ENCODE measurements around the gene EHMT1. TPM values are rescaled to one million over a fixed set of nuclear protein-coding genes. Genes with fewer than 3 reads are reported as not detected.

The EHMT1 gene
- polyA plus RNA-seq, 2 donors, result 26.6 to 42.3 TPM

- WGBS, 2 donors, result 85 to 90% methylated on average over 5 of the region's 5 CpGs
- no peak overlapping the region for H3K4me3 ChIP-seq (ENCODE audit: low read depth in 1 of 2, low read length in 2 of 2)
- no peaks in the 10 kb centered on the region for H3K9me3 ChIP-seq (ENCODE audit: control insufficient read depth in 2 of 2, insufficient read depth in 1 of 2, low read depth in 1 of 2, low read length in 1 of 2)
- H3K4me1 ChIP-seq (ENCODE audit: control insufficient read depth in 2 of 2, insufficient read depth in 2 of 2, low read length in 1 of 2), result peaks cover 4 to 11% of the 10 kb centered on the region in 2 donors
- no peaks in the 10 kb centered on the region for H3K27me3 ChIP-seq (ENCODE audit: control insufficient read depth in 1 of 2, insufficient read depth in 2 of 2, low read length in 2 of 2)
- H3K36me3 ChIP-seq (ENCODE audit: control insufficient read depth in 2 of 2, insufficient read depth in 2 of 2, low read length in 1 of 2), result peaks cover 0 to 4% of the 10 kb centered on the region in 2 donors
- no peak overlapping the region for H3K27ac ChIP-seq (ENCODE audit: low read depth in 2 of 2, low read length in 1 of 2)
Observed at GRCh38 chr9:137674976-137675320, 56.1 kb downstream of the EHMT1 start.

DNA sequence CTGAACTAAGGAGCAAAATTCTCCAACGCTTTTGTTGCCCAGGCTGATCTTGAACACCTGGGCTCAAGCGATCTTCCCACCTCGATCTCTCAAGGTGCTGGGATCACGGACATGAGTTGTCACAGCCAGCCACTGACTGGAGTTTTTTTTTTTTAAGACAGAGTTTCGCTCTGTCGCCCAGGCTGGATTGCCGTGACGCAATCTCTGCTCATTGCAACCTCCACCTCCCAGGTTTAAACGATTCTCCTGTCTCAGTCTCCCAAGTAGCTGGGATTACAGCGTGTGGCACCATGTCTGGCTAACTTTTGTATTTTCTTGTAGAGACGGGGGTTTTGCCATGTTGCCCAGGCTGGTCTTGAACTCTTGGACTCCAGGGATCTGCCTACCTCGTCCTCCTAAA lies 58.2 kb downstream of the EHMT1 start:
- peaks cover 3% of the 10 kb centered on the region in 2 donors for H3K4me1 ChIP-seq (ENCODE audit: control insufficient read depth in 2 of 2, insufficient read depth in 2 of 2, low read length in 1 of 2)

DNA sequence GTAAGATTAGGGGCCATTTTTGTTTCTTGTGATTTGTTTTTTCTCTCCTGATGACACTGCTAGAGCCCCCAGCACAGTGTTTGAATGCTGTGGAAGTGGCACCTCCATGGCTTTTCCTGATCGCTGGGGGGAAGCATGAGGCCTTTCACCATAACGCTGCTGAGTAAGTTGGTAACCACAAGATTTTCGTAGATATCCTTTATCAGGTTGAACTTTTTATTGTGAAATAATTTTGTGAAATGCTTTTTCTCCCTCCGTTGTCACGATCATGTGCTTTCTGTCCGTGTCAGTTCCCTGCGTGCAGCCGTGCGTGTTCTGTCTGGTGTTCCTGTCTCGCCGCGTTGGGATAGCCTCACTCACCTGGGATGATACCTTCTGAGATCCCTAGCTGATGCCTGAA lies 59.4 kb downstream of the EHMT1 start:
- H3K4me1 ChIP-seq (ENCODE audit: control insufficient read depth in 2 of 2, insufficient read depth in 2 of 2, low read length in 1 of 2), result peaks cover 3% of the 10 kb centered on the region in 2 donors

More for the DNA sequence above, 58.2 kb downstream of the EHMT1 start:
- Histone ChIP-seq H3K36me3 (ENCODE audit: control insufficient read depth in 2 of 2, insufficient read depth in 2 of 2, low read length in 1 of 2) (peaks cover 0 to 4% of the 10 kb centered on the region in 2 donors), H3K9me3 (ENCODE audit: control insufficient read depth in 2 of 2, insufficient read depth in 1 of 2, low read depth in 1 of 2, low read length in 1 of 2) (no peaks in the 10 kb centered on the region), H3K4me3 (ENCODE audit: low read depth in 1 of 2, low read length in 2 of 2) (no peak overlapping the region), H3K27ac (ENCODE audit: low read depth in 2 of 2, low read length in 1 of 2) (no peak overlapping the region), H3K27me3 (ENCODE audit: control insufficient read depth in 1 of 2, insufficient read depth in 2 of 2, low read length in 2 of 2) (no peaks in the 10 kb centered on the region)
- WGBS, 2 donors, result 95 to 96% methylated on average over 12 of the region's 12 CpGs

DNA sequence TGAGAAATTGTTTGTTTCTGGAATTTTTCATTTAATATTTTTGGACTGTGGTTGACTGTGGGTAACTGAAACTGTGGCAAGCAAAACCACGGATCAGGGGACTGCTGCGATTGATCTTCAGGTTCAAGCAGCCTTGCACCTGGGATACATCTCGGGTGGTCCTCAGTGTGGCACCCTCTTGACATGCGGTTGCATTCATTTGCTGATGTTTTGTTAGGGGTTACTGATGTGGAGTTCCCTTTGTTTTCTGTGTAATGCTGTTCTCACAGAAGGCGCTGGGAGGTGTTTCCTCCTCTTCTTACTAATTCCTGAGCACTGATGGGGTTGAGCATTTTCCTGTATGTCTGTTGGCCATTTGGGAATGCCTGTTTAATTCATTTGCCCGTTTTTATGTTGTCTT lies 60.4 kb downstream of the EHMT1 start:
- Histone ChIP-seq H3K36me3 (ENCODE audit: control insufficient read depth in 2 of 2, insufficient read depth in 2 of 2, low read length in 1 of 2) (peaks cover 0 to 8% of the 10 kb centered on the region in 2 donors), H3K4me1 (ENCODE audit: control insufficient read depth in 2 of 2, insufficient read depth in 2 of 2, low read length in 1 of 2) (peaks cover 0 to 3% of the 10 kb centered on the region in 2 donors), H3K27ac (ENCODE audit: low read depth in 2 of 2, low read length in 1 of 2) (no peak overlapping the region), H3K9me3 (ENCODE audit: control insufficient read depth in 2 of 2, insufficient read depth in 1 of 2, low read depth in 1 of 2, low read length in 1 of 2) (no peaks in the 10 kb centered on the region), H3K27me3 (ENCODE audit: control insufficient read depth in 1 of 2, insufficient read depth in 2 of 2, low read length in 2 of 2) (no peaks in the 10 kb centered on the region), H3K4me3 (ENCODE audit: low read depth in 1 of 2, low read length in 2 of 2) (no peak overlapping the region)
- WGBS, 2 donors, result 61 to 65% methylated on average over 6 of the region's 6 CpGs

More for the DNA sequence above, 59.4 kb downstream of the EHMT1 start:
- 91 to 92% methylated on average over 12 of the region's 12 CpGs for WGBS, 2 donors
- peaks cover 0 to 8% of the 10 kb centered on the region in 2 donors for H3K36me3 ChIP-seq (ENCODE audit: control insufficient read depth in 2 of 2, insufficient read depth in 2 of 2, low read length in 1 of 2)
- no peaks in the 10 kb centered on the region for H3K27me3 ChIP-seq (ENCODE audit: control insufficient read depth in 1 of 2, insufficient read depth in 2 of 2, low read length in 2 of 2)
- H3K4me3 ChIP-seq (ENCODE audit: low read depth in 1 of 2, low read length in 2 of 2), result no peak overlapping the region
- H3K27ac ChIP-seq (ENCODE audit: low read depth in 2 of 2, low read length in 1 of 2), result no peak overlapping the region
- no peaks in the 10 kb centered on the region for H3K9me3 ChIP-seq (ENCODE audit: control insufficient read depth in 2 of 2, insufficient read depth in 1 of 2, low read depth in 1 of 2, low read length in 1 of 2)

DNA sequence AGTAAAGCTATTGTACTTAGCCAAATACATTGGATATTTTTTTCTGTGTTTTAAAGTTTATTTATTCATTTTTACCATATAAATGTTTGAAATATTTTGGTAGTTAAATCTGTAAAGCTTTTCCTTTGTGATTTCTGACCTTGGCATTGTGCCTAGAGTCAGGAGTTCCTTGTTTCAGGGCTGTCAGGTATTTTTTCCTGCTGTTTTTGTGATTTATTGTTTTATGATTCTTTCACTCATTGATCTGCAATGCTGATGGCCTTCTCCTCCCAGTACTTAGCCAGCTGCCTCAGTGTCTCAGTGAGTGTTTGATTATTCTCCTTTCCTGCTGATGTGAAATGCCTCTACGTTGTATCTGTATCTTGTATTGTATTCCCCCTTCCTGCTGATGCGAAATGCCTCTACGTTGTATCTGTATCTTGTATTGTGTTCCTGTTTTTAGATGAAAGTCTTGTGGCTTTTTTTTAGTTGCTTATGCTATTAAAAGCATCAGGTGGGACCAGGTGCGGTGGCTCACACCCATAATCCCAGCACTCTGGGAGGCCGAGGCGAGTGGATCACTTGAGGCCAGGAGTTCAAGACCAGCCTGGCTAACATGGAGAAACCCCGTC lies 61.0 kb downstream of the EHMT1 start:
- no peak overlapping the region for H3K4me3 ChIP-seq (ENCODE audit: low read depth in 1 of 2, low read length in 2 of 2)
- peaks cover 0 to 8% of the 10 kb centered on the region in 2 donors for H3K36me3 ChIP-seq (ENCODE audit: control insufficient read depth in 2 of 2, insufficient read depth in 2 of 2, low read length in 1 of 2)
- peaks cover 0 to 3% of the 10 kb centered on the region in 2 donors for H3K4me1 ChIP-seq (ENCODE audit: control insufficient read depth in 2 of 2, insufficient read depth in 2 of 2, low read length in 1 of 2)
- 66 to 90% methylated on average over 7 of the region's 7 CpGs for WGBS, 2 donors
- H3K27me3 ChIP-seq (ENCODE audit: control insufficient read depth in 1 of 2, insufficient read depth in 2 of 2, low read length in 2 of 2), result no peaks in the 10 kb centered on the region
- no peaks in the 10 kb centered on the region for H3K9me3 ChIP-seq (ENCODE audit: control insufficient read depth in 2 of 2, insufficient read depth in 1 of 2, low read depth in 1 of 2, low read length in 1 of 2)
- no peak overlapping the region for H3K27ac ChIP-seq (ENCODE audit: low read depth in 2 of 2, low read length in 1 of 2)

DNA sequence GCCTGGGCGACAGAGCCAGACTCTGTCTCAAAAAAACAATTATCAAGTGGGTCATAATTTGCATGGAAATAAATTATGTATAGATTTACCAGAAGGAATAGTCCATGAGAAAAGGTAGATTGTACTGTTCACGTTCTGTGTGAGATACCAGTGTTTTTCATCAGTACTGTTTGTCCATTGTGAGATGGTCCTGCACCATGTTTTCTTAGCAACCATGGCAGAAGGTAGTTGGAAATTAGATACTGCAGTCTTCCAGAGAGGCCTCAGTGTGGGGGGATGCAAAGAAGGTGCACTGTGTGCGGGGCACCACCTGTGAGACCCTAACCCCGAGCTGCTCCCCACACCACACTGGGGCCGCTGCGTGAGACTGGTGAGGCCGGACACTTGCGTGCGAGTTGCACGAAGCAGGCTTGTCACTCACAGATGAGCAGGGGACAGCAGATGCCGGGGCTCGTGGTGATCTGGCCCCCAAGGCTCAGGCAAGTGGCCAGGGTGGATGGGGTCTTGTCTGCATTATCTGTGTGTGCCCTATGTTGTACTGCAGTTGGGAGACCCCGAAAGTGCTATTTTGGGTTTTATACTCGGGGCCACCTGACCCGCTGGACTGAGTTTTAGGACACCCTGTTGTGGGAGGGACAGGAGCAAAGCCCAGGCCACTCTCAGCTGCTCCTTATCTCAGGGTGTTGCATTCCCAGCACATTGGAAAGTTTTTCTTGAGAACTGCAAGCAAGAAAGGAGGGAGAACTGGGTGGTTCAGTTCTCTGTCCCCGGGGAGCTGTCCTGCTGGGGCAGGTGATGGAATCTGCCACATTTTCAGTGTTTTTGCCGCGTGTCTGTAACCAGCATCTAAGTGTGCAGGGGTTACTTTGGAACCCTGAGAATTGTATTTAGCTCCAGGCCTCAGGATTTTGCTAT lies 61.9 kb downstream of the EHMT1 start:
- Histone ChIP-seq H3K4me3 (ENCODE audit: low read depth in 1 of 2, low read length in 2 of 2) (no peak overlapping the region), H3K36me3 (ENCODE audit: control insufficient read depth in 2 of 2, insufficient read depth in 2 of 2, low read length in 1 of 2) (peaks cover 0 to 8% of the 10 kb centered on the region in 2 donors), H3K27ac (ENCODE audit: low read depth in 2 of 2, low read length in 1 of 2) (no peak overlapping the region), H3K27me3 (ENCODE audit: control insufficient read depth in 1 of 2, insufficient read depth in 2 of 2, low read length in 2 of 2) (no peaks in the 10 kb centered on the region), H3K9me3 (ENCODE audit: control insufficient read depth in 2 of 2, insufficient read depth in 1 of 2, low read depth in 1 of 2, low read length in 1 of 2) (no peaks in the 10 kb centered on the region), H3K4me1 (ENCODE audit: control insufficient read depth in 2 of 2, insufficient read depth in 2 of 2, low read length in 1 of 2) (peaks cover 0 to 3% of the 10 kb centered on the region in 2 donors)
- WGBS, 2 donors, result 78 to 85% methylated on average over 18 of the region's 18 CpGs

DNA sequence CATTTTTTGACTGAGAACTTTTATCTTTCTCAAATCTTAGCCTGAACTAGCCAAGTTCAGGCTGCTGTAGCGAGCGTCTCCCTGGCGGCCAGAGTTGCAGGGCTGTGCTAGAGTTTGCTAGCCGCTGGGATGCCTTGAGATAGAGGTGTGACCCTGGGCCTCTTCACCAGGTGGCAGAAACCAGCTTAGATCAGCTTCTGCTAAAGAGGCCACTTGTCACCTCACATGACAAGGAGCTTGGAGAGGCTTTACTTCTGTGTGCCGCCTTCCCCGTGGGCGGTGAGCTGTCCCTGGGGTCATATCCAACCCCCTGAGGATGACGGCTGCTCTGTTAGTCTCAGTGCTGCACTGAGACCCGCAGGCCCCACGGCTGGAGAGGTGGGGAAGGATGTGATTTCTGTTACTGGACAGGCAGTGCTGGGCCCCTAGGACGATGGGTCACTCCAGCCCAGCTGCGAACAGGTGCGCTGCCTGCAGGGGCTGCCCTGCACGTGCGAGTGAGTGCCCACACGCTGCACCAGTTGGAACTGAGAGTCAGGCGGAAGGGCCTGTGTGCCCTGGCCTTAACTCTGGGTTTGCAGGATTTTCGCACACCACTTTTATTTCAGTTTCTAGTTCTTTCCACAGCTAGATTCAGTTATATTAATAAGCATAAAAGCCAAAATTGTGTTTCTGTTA lies 63.8 kb downstream of the EHMT1 start:
- WGBS, 2 donors, result 80 to 86% methylated on average over 18 of the region's 18 CpGs
- H3K9me3 ChIP-seq (ENCODE audit: control insufficient read depth in 2 of 2, insufficient read depth in 1 of 2, low read depth in 1 of 2, low read length in 1 of 2), result no peaks in the 10 kb centered on the region
- peaks cover 0 to 3% of the 10 kb centered on the region in 2 donors for H3K4me1 ChIP-seq (ENCODE audit: control insufficient read depth in 2 of 2, insufficient read depth in 2 of 2, low read length in 1 of 2)
- no peaks in the 10 kb centered on the region for H3K27me3 ChIP-seq (ENCODE audit: control insufficient read depth in 1 of 2, insufficient read depth in 2 of 2, low read length in 2 of 2)
- peaks cover 0 to 8% of the 10 kb centered on the region in 2 donors for H3K36me3 ChIP-seq (ENCODE audit: control insufficient read depth in 2 of 2, insufficient read depth in 2 of 2, low read length in 1 of 2)
- H3K4me3 ChIP-seq (ENCODE audit: low read depth in 1 of 2, low read length in 2 of 2), result no peak overlapping the region
- H3K27ac ChIP-seq (ENCODE audit: low read depth in 2 of 2, low read length in 1 of 2), result no peak overlapping the region

- H3K27me3 ChIP-seq (ENCODE audit: control insufficient read depth in 1 of 2, insufficient read depth in 2 of 2, low read length in 2 of 2), result no peaks in the 10 kb centered on the region
- H3K9me3 ChIP-seq (ENCODE audit: control insufficient read depth in 2 of 2, insufficient read depth in 1 of 2, low read depth in 1 of 2, low read length in 1 of 2), result no peaks in the 10 kb centered on the region
- H3K4me3 ChIP-seq (ENCODE audit: low read depth in 1 of 2, low read length in 2 of 2), result no peak overlapping the region
- WGBS, 2 donors, result 83% methylated on average over 6 of the region's 6 CpGs
- no peak overlapping the region for H3K27ac ChIP-seq (ENCODE audit: low read depth in 2 of 2, low read length in 1 of 2)
- H3K36me3 ChIP-seq (ENCODE audit: control insufficient read depth in 2 of 2, insufficient read depth in 2 of 2, low read length in 1 of 2), result peaks cover 0 to 7% of the 10 kb centered on the region in 2 donors
- peaks cover 0 to 3% of the 10 kb centered on the region in 2 donors for H3K4me1 ChIP-seq (ENCODE audit: control insufficient read depth in 2 of 2, insufficient read depth in 2 of 2, low read length in 1 of 2)
Observed at GRCh38 chr9:137683262-137683864, 64.6 kb downstream of the EHMT1 start.

DNA sequence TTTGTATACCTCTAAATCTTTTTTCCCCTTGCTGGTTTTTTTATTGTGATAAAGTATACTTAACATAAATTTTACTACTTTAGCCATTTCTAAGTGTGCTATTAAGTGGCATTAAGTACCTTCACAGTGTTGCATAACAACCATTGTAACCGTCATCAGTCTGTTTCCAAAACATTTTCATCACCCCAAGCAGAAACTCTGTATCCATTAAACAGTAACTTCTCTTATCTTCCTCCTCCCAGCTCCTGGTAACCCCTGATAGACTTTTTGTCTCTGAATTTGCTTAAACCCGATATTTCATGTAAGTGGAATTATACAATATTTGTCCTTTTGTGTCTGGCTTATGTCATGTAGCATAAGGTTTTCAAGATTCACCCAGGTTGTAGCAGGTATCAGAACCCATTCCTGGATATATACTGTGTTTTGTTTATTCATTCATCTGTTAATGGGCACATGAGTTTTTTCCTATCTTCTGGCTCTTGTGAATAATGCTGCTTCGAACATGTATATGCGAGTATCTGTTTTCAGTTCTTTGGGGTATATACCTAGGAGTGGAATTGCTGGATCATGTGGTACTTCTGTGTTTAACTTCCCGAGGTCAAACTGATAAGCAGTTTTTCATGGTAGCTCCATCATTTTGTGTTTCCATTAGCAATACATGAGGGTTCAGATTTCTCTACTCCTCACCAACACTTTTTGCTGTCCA lies 66.4 kb downstream of the EHMT1 start:
- 79 to 91% methylated on average over 5 of the region's 5 CpGs for WGBS, 2 donors

More for the DNA sequence above, 66.4 kb downstream of the EHMT1 start:
- Histone ChIP-seq H3K27me3 (ENCODE audit: control insufficient read depth in 1 of 2, insufficient read depth in 2 of 2, low read length in 2 of 2) (no peaks in the 10 kb centered on the region), H3K27ac (ENCODE audit: low read depth in 2 of 2, low read length in 1 of 2) (no peak overlapping the region), H3K4me1 (ENCODE audit: control insufficient read depth in 2 of 2, insufficient read depth in 2 of 2, low read length in 1 of 2) (peaks cover 2 to 3% of the 10 kb centered on the region in 2 donors), H3K9me3 (ENCODE audit: control insufficient read depth in 2 of 2, insufficient read depth in 1 of 2, low read depth in 1 of 2, low read length in 1 of 2) (no peaks in the 10 kb centered on the region), H3K36me3 (ENCODE audit: control insufficient read depth in 2 of 2, insufficient read depth in 2 of 2, low read length in 1 of 2) (peaks cover 0 to 4% of the 10 kb centered on the region in 2 donors), H3K4me3 (ENCODE audit: low read depth in 1 of 2, low read length in 2 of 2) (no peak overlapping the region)

All from esophagus (tissue), 2 donors.